Mesothelial cell of epicardium (in vitro differentiated cells): Measurements from ENCODE around the gene GARRE1. TPM values are rescaled to one million over a fixed set of nuclear protein-coding genes. Genes with fewer than 3 reads are reported as not detected.

Experiments
- DNase-seq, 2 experiments: peaks; one replicate each; pipeline ENCODE4 v3.0.0; 2021; ENCODE audit warnings: low spot score in 2 of 2; ENCODE audit not compliant: unreplicated experiment in 2 of 2
- H3K27ac Mint-ChIP-seq: 2 replicates; pipeline ENCODE4 v1.8.0; 2021; ENCODE audit warnings: mixed read lengths
- H3K27me3 Mint-ChIP-seq: 2 replicates; pipeline ENCODE4 v1.8.0; 2021; ENCODE audit warnings: low read depth, mixed read lengths
- H3K36me3 Mint-ChIP-seq: 2 replicates; pipeline ENCODE4 v1.8.0; 2021; ENCODE audit warnings: mixed read lengths
- H3K4me1 Mint-ChIP-seq: 2 replicates; pipeline ENCODE4 v1.8.0; 2021; ENCODE audit warnings: mixed read lengths
- H3K4me3 Mint-ChIP-seq: 2 replicates; pipeline ENCODE4 v1.8.0; 2021; ENCODE audit warnings: mild to moderate bottlenecking, moderate library complexity, mixed read lengths
- H3K9me3 Mint-ChIP-seq: 2 replicates; pipeline ENCODE4 v1.8.0; 2021; ENCODE audit warnings: mixed read lengths
- CTCF ChIP-seq: fragments of 200-600 bp; sonication (generic); IDR thresholded peaks from one replicate; pipeline ENCODE4 v1.5.0; 2021; ENCODE audit warnings: antibody characterized with exemption; ENCODE audit not compliant: unreplicated experiment
- total RNA-seq: library from RNA; stranded (reverse); gene quantifications from 3 replicates; pipeline ENCODE4 v1.2.1, GENCODE V29; 2021

Gene GARRE1
- total RNA-seq, 1 donor from 2014 or later, result 52.4 TPM

- Mint-ChIP-seq H3K27ac (no peak overlapping the region), H3K4me1 (no peaks in the 10 kb centered on the region), H3K4me3 (no peak overlapping the region), H3K36me3 (peaks cover 27% of the 10 kb centered on the region), H3K27me3 (no peaks in the 10 kb centered on the region), H3K9me3 (peaks cover 5% of the 10 kb centered on the region)
- no peak for DNase-seq
- TF ChIP-seq CTCF, result no peak
These were observed 36.9 kb downstream of the GARRE1 start for GRCh38 chr19:34291235-34291634.

GRCh38 chr19:34295103-34295502, 40.7 kb downstream of the GARRE1 start:
- no peak overlapping the region for H3K4me3 Mint-ChIP-seq
- peaks cover 16% of the 10 kb centered on the region for H3K36me3 Mint-ChIP-seq
- no peak for TF ChIP-seq CTCF
- H3K4me1 Mint-ChIP-seq, result peaks cover 3% of the 10 kb centered on the region
- no peaks in the 10 kb centered on the region for H3K27me3 Mint-ChIP-seq
- H3K9me3 Mint-ChIP-seq, result peaks cover 5% of the 10 kb centered on the region
- no peak for DNase-seq
- H3K27ac Mint-ChIP-seq, result no peak overlapping the region

GRCh38 chr19:34298891-34299520, 44.7 kb downstream of the GARRE1 start:
- H3K36me3 Mint-ChIP-seq, result peaks cover 16% of the 10 kb centered on the region
- no peak for DNase-seq
- peaks cover 3% of the 10 kb centered on the region for H3K4me1 Mint-ChIP-seq
- H3K27ac Mint-ChIP-seq, result peak overlapping the region; percentile 72
- H3K4me3 Mint-ChIP-seq, result no peak overlapping the region
- TF ChIP-seq CTCF, result no peak
- no peaks in the 10 kb centered on the region for H3K27me3 Mint-ChIP-seq
- H3K9me3 Mint-ChIP-seq, result no peaks in the 10 kb centered on the region

GRCh38 chr19:34299576-34299975, 45.2 kb downstream of the GARRE1 start:
- TF ChIP-seq CTCF, result no peak
- peak overlapping the region; percentile 72 for H3K27ac Mint-ChIP-seq
- DNase-seq, result no peak
- H3K4me1 Mint-ChIP-seq, result peaks cover 3% of the 10 kb centered on the region
- H3K27me3 Mint-ChIP-seq, result no peaks in the 10 kb centered on the region
- no peaks in the 10 kb centered on the region for H3K9me3 Mint-ChIP-seq
- no peak overlapping the region for H3K4me3 Mint-ChIP-seq
- peaks cover 16% of the 10 kb centered on the region for H3K36me3 Mint-ChIP-seq

GRCh38 chr19:34300380-34300779, 46.0 kb downstream of the GARRE1 start:
- no peaks in the 10 kb centered on the region for H3K9me3 Mint-ChIP-seq
- no peak for TF ChIP-seq CTCF
- peaks cover 16% of the 10 kb centered on the region for H3K36me3 Mint-ChIP-seq
- H3K4me3 Mint-ChIP-seq, result no peak overlapping the region
- H3K4me1 Mint-ChIP-seq, result peaks cover 3% of the 10 kb centered on the region
- DNase-seq, result no peak
- no peak overlapping the region for H3K27ac Mint-ChIP-seq
- H3K27me3 Mint-ChIP-seq, result no peaks in the 10 kb centered on the region

GRCh38 chr19:34300962-34301361, 46.6 kb downstream of the GARRE1 start:
- no peaks in the 10 kb centered on the region for H3K27me3 Mint-ChIP-seq
- DNase-seq, result no peak
- peaks cover 3% of the 10 kb centered on the region for H3K4me1 Mint-ChIP-seq
- no peak overlapping the region for H3K4me3 Mint-ChIP-seq
- no peak overlapping the region for H3K27ac Mint-ChIP-seq
- no peaks in the 10 kb centered on the region for H3K9me3 Mint-ChIP-seq
- H3K36me3 Mint-ChIP-seq, result peaks cover 16% of the 10 kb centered on the region
- TF ChIP-seq CTCF, result no peak
